GM23338 (cell line): ENCODE measurements around the gene AKAP13. TPM values are rescaled to one million over a fixed set of nuclear protein-coding genes. Genes with fewer than 3 reads are reported as not detected.

Experiments used
- ATAC-seq: fragments of 200-7000 bp; cut with Tn5 transposase; 3 replicates; pipeline ENCODE4 v1.9.1; 2020
- DNase-seq: peaks from one replicate; pipeline ENCODE4 v3.0.0-alpha.2; 2015; ENCODE audit warnings: low spot score
- H2AFZ ChIP-seq: fragments of 200-600 bp; sonication (generic); 2 replicates; pipeline ENCODE4 v1.8.0; 2016; ENCODE audit warnings: antibody characterized with exemption, mild to moderate bottlenecking, moderate library complexity
- H3F3A ChIP-seq: fragments of 200-600 bp; sonication (generic); replicated peaks from 2 replicates; pipeline ENCODE4 v1.8.0; 2017; ENCODE audit warnings: antibody characterized with exemption, mixed run types, low read depth
- H3K27ac ChIP-seq: fragments of 200-600 bp; sonication (generic); 2 replicates; pipeline ENCODE4 v1.6.1; 2016; ENCODE audit warnings: low read depth
- H3K27me3 ChIP-seq: fragments of 200-600 bp; sonication (generic); 2 replicates; pipeline ENCODE4 v1.8.0; 2016; ENCODE audit warnings: mild to moderate bottlenecking, mixed run types, moderate library complexity; ENCODE audit not compliant: insufficient read depth
- H3K36me3 ChIP-seq: fragments of 200-600 bp; sonication (generic); 2 replicates; pipeline ENCODE4 v1.8.0; 2016; ENCODE audit warnings: mild to moderate bottlenecking; ENCODE audit not compliant: insufficient read depth
- H3K4me1 ChIP-seq: fragments of 200-600 bp; sonication (generic); 2 replicates; pipeline ENCODE4 v1.8.0; 2016; ENCODE audit warnings: mild to moderate bottlenecking, moderate library complexity; ENCODE audit not compliant: insufficient read depth
- H3K4me2 ChIP-seq: fragments of 200-600 bp; sonication (generic); 2 replicates; pipeline ENCODE4 v1.7.1; 2017; ENCODE audit warnings: mixed run types
- H3K4me3 ChIP-seq: fragments of 200-600 bp; sonication (generic); 2 replicates; pipeline ENCODE4 v1.6.1; 2016; ENCODE audit warnings: mixed run types
- H3K79me2 ChIP-seq: fragments of 200-600 bp; sonication (generic); replicated peaks from 2 replicates; pipeline ENCODE4 v1.8.0; 2017; ENCODE audit warnings: mild to moderate bottlenecking; ENCODE audit not compliant: insufficient read depth
- H3K9me2 ChIP-seq: fragments of 200-600 bp; sonication (generic); 2 replicates; pipeline ENCODE4 v1.8.0; 2017; ENCODE audit not compliant: insufficient read depth
- H4K20me1 ChIP-seq: fragments of 200-600 bp; sonication (generic); replicated peaks from 2 replicates; pipeline ENCODE4 v1.8.0; 2017; ENCODE audit warnings: mild to moderate bottlenecking; ENCODE audit not compliant: insufficient read depth
- H3K27ac Mint-ChIP-seq: 2 replicates; pipeline ENCODE4 v1.8.0; 2020; ENCODE audit warnings: inconsistent platforms, mild to moderate bottlenecking, moderate library complexity, mixed read lengths
- H3K27me3 Mint-ChIP-seq: 3 replicates; pipeline ENCODE4 v1.8.0; 2022; ENCODE audit warnings: low read depth, mild to moderate bottlenecking, moderate library complexity, mixed read lengths, inconsistent platforms; ENCODE audit not compliant: insufficient read depth, poor library complexity
- H3K36me3 Mint-ChIP-seq: 3 replicates; pipeline ENCODE4 v1.8.0; 2021; ENCODE audit warnings: low read depth, mild to moderate bottlenecking, inconsistent platforms, moderate library complexity, mixed read lengths
- H3K4me1 Mint-ChIP-seq: 3 replicates; pipeline ENCODE4 v1.8.0; 2020; ENCODE audit warnings: mild to moderate bottlenecking, inconsistent platforms, mixed read lengths
- H3K4me3 Mint-ChIP-seq: 3 replicates; pipeline ENCODE4 v1.8.0; 2021; ENCODE audit warnings: moderate library complexity, mild to moderate bottlenecking, inconsistent platforms, mixed read lengths
- H3K9me3 Mint-ChIP-seq: 3 replicates; pipeline ENCODE4 v1.8.0; 2020; ENCODE audit warnings: moderate library complexity, mild to moderate bottlenecking, inconsistent platforms, mixed read lengths
- ETS1 ChIP-seq: IDR thresholded peaks from 2 replicates; pipeline ENCODE4 v1.6.1; 2016; ENCODE audit warnings: antibody characterized with exemption
- EZH2 ChIP-seq: fragments of 200-600 bp; sonication (generic); IDR thresholded peaks from one replicate; pipeline ENCODE4 v1.8.0; 2017; ENCODE audit warnings: antibody characterized with exemption, mild to moderate bottlenecking, low read depth; ENCODE audit not compliant: unreplicated experiment
- EZH2phosphoT487 ChIP-seq: fragments of 200-600 bp; sonication (generic); IDR thresholded peaks from one replicate; pipeline ENCODE4 v1.8.1; 2018; ENCODE audit warnings: antibody characterized with exemption; ENCODE audit not compliant: unreplicated experiment
- JUNB ChIP-seq: IDR thresholded peaks from one replicate; pipeline ENCODE4 v1.6.1; 2016; ENCODE audit warnings: antibody characterized with exemption; ENCODE audit not compliant: unreplicated experiment
- NANOG ChIP-seq: IDR thresholded peaks from 2 replicates; pipeline ENCODE4 v1.6.1; 2016; ENCODE audit warnings: antibody characterized with exemption, borderline replicate concordance
- STAT1 ChIP-seq: IDR thresholded peaks from one replicate; pipeline ENCODE4 v1.6.1; 2016; ENCODE audit warnings: antibody characterized with exemption; ENCODE audit not compliant: unreplicated experiment
- ZNF114 ChIP-seq: fragments of 250-450 bp; sonication (Bioruptor Pico); IDR thresholded peaks from 2 replicates; pipeline ENCODE4 v1.5.0; 2020; ENCODE audit warnings: mild to moderate bottlenecking, moderate library complexity
- polyA plus RNA-seq: library from polyadenylated mRNA; unstranded; fragments of >200 nt; fragmentation: Nextera tagmentation; extraction: Ambion mirVana; gene quantifications from 2 replicates; pipeline ENCODE4 v1.2.1, GENCODE V29; 2016
- total RNA-seq: library from RNA; depleted of rRNA; stranded (reverse); fragments of >200 nt; shearing (Covaris generic); gene quantifications from 2 replicates; pipeline ENCODE4 v1.2.3, GENCODE V29; 2014
- TF ChIP-seq, protein P1 (sequence below), 2 experiments: fragments of 200-600 bp in 1 of 2; sonication (generic) in 1 of 2; conservative IDR thresholded peaks; 2 replicates each; pipeline versions ENCODE4 v1.5.1 to v1.6.1; 2016 to 2017; ENCODE audit warnings: antibody characterized with exemption in 2 of 2, low read depth in 2 of 2, mild to moderate bottlenecking in 2 of 2, moderate library complexity in 1 of 2
- TF ChIP-seq, protein P2 (sequence below): fragments of 250-450 bp; sonication (Bioruptor Pico); IDR thresholded peaks from 2 replicates; pipeline ENCODE4 v1.5.0; 2020; ENCODE audit warnings: mild to moderate bottlenecking, moderate library complexity
- TF ChIP-seq, protein P3 (sequence below): IDR thresholded peaks from one replicate; pipeline ENCODE4 v1.6.1; 2018; ENCODE audit warnings: antibody characterized with exemption; ENCODE audit not compliant: unreplicated experiment

The AKAP13 gene
- total and polyA plus RNA-seq, 2 experiments from 2014 or later, result 46.2 to 60.7 TPM

DNA sequence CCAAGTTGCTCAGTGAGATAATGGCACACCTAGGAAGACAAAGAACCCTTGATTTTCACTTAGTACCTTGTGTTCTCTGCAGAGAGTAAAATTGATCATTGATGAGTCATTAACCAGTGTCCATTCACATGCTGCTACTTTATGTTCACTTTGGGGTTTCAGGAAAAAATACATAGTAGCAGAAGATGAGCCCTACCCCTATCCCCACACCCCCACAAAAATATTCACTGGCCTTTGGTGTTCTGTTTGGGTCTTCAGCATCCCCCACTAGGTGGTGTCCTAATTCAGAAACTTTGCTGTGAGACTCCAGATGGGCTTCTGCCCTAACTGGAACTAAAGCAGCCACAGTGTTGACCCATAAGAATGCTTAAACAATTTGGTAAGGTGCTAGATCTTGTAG lies 235.5 kb downstream of the AKAP13 start (continued):
- TF ChIP-seq NANOG, result no peak
- no peak for TF ChIP-seq ETS1
- TF ChIP-seq, protein P1, sequence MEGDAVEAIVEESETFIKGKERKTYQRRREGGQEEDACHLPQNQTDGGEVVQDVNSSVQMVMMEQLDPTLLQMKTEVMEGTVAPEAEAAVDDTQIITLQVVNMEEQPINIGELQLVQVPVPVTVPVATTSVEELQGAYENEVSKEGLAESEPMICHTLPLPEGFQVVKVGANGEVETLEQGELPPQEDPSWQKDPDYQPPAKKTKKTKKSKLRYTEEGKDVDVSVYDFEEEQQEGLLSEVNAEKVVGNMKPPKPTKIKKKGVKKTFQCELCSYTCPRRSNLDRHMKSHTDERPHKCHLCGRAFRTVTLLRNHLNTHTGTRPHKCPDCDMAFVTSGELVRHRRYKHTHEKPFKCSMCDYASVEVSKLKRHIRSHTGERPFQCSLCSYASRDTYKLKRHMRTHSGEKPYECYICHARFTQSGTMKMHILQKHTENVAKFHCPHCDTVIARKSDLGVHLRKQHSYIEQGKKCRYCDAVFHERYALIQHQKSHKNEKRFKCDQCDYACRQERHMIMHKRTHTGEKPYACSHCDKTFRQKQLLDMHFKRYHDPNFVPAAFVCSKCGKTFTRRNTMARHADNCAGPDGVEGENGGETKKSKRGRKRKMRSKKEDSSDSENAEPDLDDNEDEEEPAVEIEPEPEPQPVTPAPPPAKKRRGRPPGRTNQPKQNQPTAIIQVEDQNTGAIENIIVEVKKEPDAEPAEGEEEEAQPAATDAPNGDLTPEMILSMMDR (conservative IDR thresholded peaks at IDR 0.05; ENCODE audit: low read depth in 2 of 2), result peak; percentile 74

- H3K27ac ChIP-seq, result no peak overlapping the region
- no peaks in the 10 kb centered on the region for H3K9me2 ChIP-seq
- no peaks in the 10 kb centered on the region for H3K9me3 Mint-ChIP-seq
- no peaks in the 10 kb centered on the region for H4K20me1 ChIP-seq
- no peak for ATAC-seq
- H3K4me1 ChIP-seq, result peaks cover 47% of the 10 kb centered on the region
- H3K36me3 Mint-ChIP-seq, result no peaks in the 10 kb centered on the region
- H3K79me2 ChIP-seq, result peaks cover 6% of the 10 kb centered on the region
- peaks cover 2% of the 10 kb centered on the region for H3K4me1 Mint-ChIP-seq
- H3K4me3 Mint-ChIP-seq, result no peak overlapping the region
- 0 out of 2 replicates have a peak overlapping the region, but pooled peaks have one; percentile 25 for H3K4me3 ChIP-seq
- no peaks in the 10 kb centered on the region for H3K27me3 ChIP-seq
- peak overlapping the region; percentile 56 for H3K4me2 ChIP-seq
- H3K36me3 ChIP-seq, result no peaks in the 10 kb centered on the region
- no peak for DNase-seq
- no peak overlapping the region for H2AFZ ChIP-seq
- peak overlapping the region; percentile 12 for H3K27ac Mint-ChIP-seq
- no peaks in the 10 kb centered on the region for H3F3A ChIP-seq
- H3K27me3 Mint-ChIP-seq, result no peaks in the 10 kb centered on the region
- TF ChIP-seq ZNF114 (CRISPR knock-in tag) (no peak), JUNB (no peak), EZH2phosphoT487 (no peak), STAT1 (no peak), EZH2 (no peak), NANOG (no peak)
- TF ChIP-seq, protein P2, sequence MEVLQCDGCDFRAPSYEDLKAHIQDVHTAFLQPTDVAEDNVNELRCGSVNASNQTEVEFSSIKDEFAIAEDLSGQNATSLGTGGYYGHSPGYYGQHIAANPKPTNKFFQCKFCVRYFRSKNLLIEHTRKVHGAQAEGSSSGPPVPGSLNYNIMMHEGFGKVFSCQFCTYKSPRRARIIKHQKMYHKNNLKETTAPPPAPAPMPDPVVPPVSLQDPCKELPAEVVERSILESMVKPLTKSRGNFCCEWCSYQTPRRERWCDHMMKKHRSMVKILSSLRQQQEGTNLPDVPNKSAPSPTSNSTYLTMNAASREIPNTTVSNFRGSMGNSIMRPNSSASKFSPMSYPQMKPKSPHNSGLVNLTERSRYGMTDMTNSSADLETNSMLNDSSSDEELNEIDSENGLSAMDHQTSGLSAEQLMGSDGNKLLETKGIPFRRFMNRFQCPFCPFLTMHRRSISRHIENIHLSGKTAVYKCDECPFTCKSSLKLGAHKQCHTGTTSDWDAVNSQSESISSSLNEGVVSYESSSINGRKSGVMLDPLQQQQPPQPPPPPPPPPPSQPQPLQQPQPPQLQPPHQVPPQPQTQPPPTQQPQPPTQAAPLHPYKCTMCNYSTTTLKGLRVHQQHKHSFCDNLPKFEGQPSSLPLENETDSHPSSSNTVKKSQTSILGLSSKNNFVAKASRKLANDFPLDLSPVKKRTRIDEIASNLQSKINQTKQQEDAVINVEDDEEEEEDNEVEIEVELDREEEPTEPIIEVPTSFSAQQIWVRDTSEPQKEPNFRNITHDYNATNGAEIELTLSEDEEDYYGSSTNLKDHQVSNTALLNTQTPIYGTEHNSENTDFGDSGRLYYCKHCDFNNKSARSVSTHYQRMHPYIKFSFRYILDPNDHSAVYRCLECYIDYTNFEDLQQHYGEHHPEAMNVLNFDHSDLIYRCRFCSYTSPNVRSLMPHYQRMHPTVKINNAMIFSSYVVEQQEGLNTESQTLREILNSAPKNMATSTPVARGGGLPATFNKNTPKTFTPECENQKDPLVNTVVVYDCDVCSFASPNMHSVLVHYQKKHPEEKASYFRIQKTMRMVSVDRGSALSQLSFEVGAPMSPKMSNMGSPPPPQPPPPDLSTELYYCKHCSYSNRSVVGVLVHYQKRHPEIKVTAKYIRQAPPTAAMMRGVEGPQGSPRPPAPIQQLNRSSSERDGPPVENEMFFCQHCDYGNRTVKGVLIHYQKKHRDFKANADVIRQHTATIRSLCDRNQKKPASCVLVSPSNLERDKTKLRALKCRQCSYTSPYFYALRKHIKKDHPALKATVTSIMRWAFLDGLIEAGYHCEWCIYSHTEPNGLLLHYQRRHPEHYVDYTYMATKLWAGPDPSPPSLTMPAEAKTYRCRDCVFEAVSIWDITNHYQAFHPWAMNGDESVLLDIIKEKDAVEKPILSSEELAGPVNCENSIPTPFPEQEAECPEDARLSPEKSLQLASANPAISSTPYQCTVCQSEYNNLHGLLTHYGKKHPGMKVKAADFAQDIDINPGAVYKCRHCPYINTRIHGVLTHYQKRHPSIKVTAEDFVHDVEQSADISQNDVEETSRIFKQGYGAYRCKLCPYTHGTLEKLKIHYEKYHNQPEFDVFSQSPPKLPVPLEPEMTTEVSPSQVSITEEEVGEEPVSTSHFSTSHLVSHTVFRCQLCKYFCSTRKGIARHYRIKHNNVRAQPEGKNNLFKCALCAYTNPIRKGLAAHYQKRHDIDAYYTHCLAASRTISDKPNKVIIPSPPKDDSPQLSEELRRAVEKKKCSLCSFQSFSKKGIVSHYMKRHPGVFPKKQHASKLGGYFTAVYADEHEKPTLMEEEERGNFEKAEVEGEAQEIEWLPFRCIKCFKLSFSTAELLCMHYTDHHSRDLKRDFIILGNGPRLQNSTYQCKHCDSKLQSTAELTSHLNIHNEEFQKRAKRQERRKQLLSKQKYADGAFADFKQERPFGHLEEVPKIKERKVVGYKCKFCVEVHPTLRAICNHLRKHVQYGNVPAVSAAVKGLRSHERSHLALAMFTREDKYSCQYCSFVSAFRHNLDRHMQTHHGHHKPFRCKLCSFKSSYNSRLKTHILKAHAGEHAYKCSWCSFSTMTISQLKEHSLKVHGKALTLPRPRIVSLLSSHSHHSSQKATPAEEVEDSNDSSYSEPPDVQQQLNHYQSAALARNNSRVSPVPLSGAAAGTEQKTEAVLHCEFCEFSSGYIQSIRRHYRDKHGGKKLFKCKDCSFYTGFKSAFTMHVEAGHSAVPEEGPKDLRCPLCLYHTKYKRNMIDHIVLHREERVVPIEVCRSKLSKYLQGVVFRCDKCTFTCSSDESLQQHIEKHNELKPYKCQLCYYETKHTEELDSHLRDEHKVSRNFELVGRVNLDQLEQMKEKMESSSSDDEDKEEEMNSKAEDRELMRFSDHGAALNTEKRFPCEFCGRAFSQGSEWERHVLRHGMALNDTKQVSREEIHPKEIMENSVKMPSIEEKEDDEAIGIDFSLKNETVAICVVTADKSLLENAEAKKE, result no peak
- TF ChIP-seq, protein P3, sequence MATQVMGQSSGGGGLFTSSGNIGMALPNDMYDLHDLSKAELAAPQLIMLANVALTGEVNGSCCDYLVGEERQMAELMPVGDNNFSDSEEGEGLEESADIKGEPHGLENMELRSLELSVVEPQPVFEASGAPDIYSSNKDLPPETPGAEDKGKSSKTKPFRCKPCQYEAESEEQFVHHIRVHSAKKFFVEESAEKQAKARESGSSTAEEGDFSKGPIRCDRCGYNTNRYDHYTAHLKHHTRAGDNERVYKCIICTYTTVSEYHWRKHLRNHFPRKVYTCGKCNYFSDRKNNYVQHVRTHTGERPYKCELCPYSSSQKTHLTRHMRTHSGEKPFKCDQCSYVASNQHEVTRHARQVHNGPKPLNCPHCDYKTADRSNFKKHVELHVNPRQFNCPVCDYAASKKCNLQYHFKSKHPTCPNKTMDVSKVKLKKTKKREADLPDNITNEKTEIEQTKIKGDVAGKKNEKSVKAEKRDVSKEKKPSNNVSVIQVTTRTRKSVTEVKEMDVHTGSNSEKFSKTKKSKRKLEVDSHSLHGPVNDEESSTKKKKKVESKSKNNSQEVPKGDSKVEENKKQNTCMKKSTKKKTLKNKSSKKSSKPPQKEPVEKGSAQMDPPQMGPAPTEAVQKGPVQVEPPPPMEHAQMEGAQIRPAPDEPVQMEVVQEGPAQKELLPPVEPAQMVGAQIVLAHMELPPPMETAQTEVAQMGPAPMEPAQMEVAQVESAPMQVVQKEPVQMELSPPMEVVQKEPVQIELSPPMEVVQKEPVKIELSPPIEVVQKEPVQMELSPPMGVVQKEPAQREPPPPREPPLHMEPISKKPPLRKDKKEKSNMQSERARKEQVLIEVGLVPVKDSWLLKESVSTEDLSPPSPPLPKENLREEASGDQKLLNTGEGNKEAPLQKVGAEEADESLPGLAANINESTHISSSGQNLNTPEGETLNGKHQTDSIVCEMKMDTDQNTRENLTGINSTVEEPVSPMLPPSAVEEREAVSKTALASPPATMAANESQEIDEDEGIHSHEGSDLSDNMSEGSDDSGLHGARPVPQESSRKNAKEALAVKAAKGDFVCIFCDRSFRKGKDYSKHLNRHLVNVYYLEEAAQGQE, result no peak
These were observed 236.2 kb downstream of the AKAP13 start for GRCh38 chr15:85616549-85617110.
